HepG2 (cell line): ENCODE results near the gene SULT2B1. TPM values are rescaled to one million over a fixed set of nuclear protein-coding genes. Genes with fewer than 3 reads are reported as not detected.

Experiments used
- ATF7 ChIP-seq, 2 experiments: fragments of 450-650 bp in 1 of 2; sonication (generic) in 1 of 2; formaldehyde crosslinking in 1 of 2; IDR thresholded peaks; 2 replicates each; pipeline versions ENCODE4 v1.4.0 to v1.6.1; 2016 to 2020; ENCODE audit warnings: antibody characterized with exemption in 1 of 2, mild to moderate bottlenecking in 1 of 2, missing genetic modification reagents in 1 of 2
- HNRNPK ChIP-seq: fragments of 200-400 bp; formaldehyde crosslinking; IDR thresholded peaks from 2 replicates; pipeline ENCODE4 v1.6.1; 2018; ENCODE audit warnings: low read length, low read depth, moderate library complexity, mild to moderate bottlenecking; ENCODE audit not compliant: poor library complexity, severe bottlenecking
- NCOR1 ChIP-seq: fragments of 200-600 bp; sonication (generic); IDR thresholded peaks from 2 replicates; pipeline ENCODE4 v1.7.0; 2017; ENCODE audit warnings: antibody characterized with exemption, low read length, borderline replicate concordance
- NR2F6 ChIP-seq, 2 experiments: IDR thresholded peaks; 2 replicates each; pipeline ENCODE4 v1.6.1; 2016; ENCODE audit warnings: antibody characterized with exemption in 1 of 2, mild to moderate bottlenecking in 1 of 2
- PHF21A ChIP-seq: sonication (generic); formaldehyde crosslinking; IDR thresholded peaks from 2 replicates; pipeline ENCODE4 v1.5.0; 2020; ENCODE audit warnings: mild to moderate bottlenecking, missing genetic modification reagents
- POLR2G ChIP-seq: fragments of 200-400 bp; formaldehyde crosslinking; IDR thresholded peaks from 2 replicates; pipeline ENCODE4 v1.6.1; 2018; ENCODE audit warnings: mild to moderate bottlenecking, low read depth, low read length, moderate library complexity
- ZBTB3 ChIP-seq: sonication (generic); formaldehyde crosslinking; IDR thresholded peaks from 2 replicates; pipeline ENCODE4 v1.4.0; 2020; ENCODE audit warnings: low read depth, mild to moderate bottlenecking, moderate library complexity, missing genetic modification reagents, borderline replicate concordance
- ZBTB7A ChIP-seq: sonication (generic); formaldehyde crosslinking; IDR thresholded peaks from 2 replicates; pipeline ENCODE4 v1.8.0; 2022; ENCODE audit warnings: mild to moderate bottlenecking, missing genetic modification reagents
- ZFY ChIP-seq: sonication (generic); formaldehyde crosslinking; IDR thresholded peaks from 2 replicates; pipeline ENCODE4 v1.4.0; 2020; ENCODE audit warnings: missing genetic modification reagents
- ZIK1 ChIP-seq: sonication (generic); formaldehyde crosslinking; IDR thresholded peaks from 2 replicates; pipeline ENCODE4 v1.5.0; 2020; ENCODE audit warnings: mild to moderate bottlenecking, low read depth, missing genetic modification reagents, borderline replicate concordance
- ZNF296 ChIP-seq: sonication (generic); formaldehyde crosslinking; conservative IDR thresholded peaks from 2 replicates; pipeline ENCODE4 v1.5.0; 2020; ENCODE audit warnings: mild to moderate bottlenecking, missing genetic modification reagents
- ZNF431 ChIP-seq: sonication (generic); formaldehyde crosslinking; IDR thresholded peaks from 2 replicates; pipeline ENCODE4 v1.9.0; 2022; ENCODE audit warnings: missing genetic modification reagents, low read depth, mild to moderate bottlenecking, borderline replicate concordance
- ZNF598 ChIP-seq: sonication (generic); formaldehyde crosslinking; IDR thresholded peaks from 2 replicates; pipeline ENCODE4 v1.5.1; 2020; ENCODE audit warnings: mild to moderate bottlenecking, missing genetic modification reagents, borderline replicate concordance
- ZNF607 ChIP-seq: sonication (generic); formaldehyde crosslinking; IDR thresholded peaks from 2 replicates; pipeline ENCODE4 v1.5.1; 2020; ENCODE audit warnings: missing genetic modification reagents, mild to moderate bottlenecking, borderline replicate concordance
- ZNF660 ChIP-seq: sonication (generic); formaldehyde crosslinking; IDR thresholded peaks from 2 replicates; pipeline ENCODE4 v1.5.1; 2020; ENCODE audit warnings: mild to moderate bottlenecking, low read depth, missing genetic modification reagents, borderline replicate concordance
- ZNF709 ChIP-seq: sonication (generic); formaldehyde crosslinking; IDR thresholded peaks from 2 replicates; pipeline ENCODE4 v1.5.0; 2020; ENCODE audit warnings: mild to moderate bottlenecking, missing genetic modification reagents
- ZNF891 ChIP-seq: sonication (generic); formaldehyde crosslinking; IDR thresholded peaks from 2 replicates; pipeline ENCODE4 v1.5.0; 2020; ENCODE audit warnings: mild to moderate bottlenecking, missing genetic modification reagents
- polyA plus RNA-seq, 8 experiments: library from polyadenylated mRNA; depleted of rRNA in 3 of 8; stranded (reverse) in 7 of 8; unstranded in 1 of 8; fragments of >200 nt; fragmentation: Illumina TruSeq in 4 of 8; extraction: Trizol in 4 of 8; gene quantifications; 2 replicates each; pipeline versions ENCODE4 v1.2.1 to v1.2.3, GENCODE V29; 2011 to 2016; ENCODE audit warnings: low read depth in 4 of 8, missing spikeins in 1 of 8, mixed read lengths in 1 of 8; ENCODE audit not compliant: insufficient read depth in 1 of 8
- total RNA-seq, 5 experiments: library from RNA; depleted of rRNA; stranded (reverse); fragments of >200 nt; fragmentation: Illumina TruSeq; extraction: Trizol; gene quantifications; 2 replicates each; pipeline ENCODE4 v1.2.3, GENCODE V29; 2016; ENCODE audit warnings: low read depth in 1 of 5
- TF ChIP-seq, protein P1 (sequence below): sonication (generic); formaldehyde crosslinking; IDR thresholded peaks from 2 replicates; pipeline ENCODE4 v1.4.0; 2020; ENCODE audit warnings: missing genetic modification reagents, borderline replicate concordance
- TF ChIP-seq, protein P2 (sequence below): sonication (generic); formaldehyde crosslinking; IDR thresholded peaks from 2 replicates; pipeline ENCODE4 v1.4.0; 2020; ENCODE audit warnings: missing genetic modification reagents
- TF ChIP-seq, protein P3 (sequence below): sonication (generic); formaldehyde crosslinking; IDR thresholded peaks from 2 replicates; pipeline ENCODE4 v1.4.0; 2020; ENCODE audit warnings: missing genetic modification reagents

The SULT2B1 gene
- total and polyA plus RNA-seq, 2 of the 13 experiments (the other 11 are each of a cell fraction or from before 2014, with no cell fraction given): 0.13 TPM; not detected in 1

DNA sequence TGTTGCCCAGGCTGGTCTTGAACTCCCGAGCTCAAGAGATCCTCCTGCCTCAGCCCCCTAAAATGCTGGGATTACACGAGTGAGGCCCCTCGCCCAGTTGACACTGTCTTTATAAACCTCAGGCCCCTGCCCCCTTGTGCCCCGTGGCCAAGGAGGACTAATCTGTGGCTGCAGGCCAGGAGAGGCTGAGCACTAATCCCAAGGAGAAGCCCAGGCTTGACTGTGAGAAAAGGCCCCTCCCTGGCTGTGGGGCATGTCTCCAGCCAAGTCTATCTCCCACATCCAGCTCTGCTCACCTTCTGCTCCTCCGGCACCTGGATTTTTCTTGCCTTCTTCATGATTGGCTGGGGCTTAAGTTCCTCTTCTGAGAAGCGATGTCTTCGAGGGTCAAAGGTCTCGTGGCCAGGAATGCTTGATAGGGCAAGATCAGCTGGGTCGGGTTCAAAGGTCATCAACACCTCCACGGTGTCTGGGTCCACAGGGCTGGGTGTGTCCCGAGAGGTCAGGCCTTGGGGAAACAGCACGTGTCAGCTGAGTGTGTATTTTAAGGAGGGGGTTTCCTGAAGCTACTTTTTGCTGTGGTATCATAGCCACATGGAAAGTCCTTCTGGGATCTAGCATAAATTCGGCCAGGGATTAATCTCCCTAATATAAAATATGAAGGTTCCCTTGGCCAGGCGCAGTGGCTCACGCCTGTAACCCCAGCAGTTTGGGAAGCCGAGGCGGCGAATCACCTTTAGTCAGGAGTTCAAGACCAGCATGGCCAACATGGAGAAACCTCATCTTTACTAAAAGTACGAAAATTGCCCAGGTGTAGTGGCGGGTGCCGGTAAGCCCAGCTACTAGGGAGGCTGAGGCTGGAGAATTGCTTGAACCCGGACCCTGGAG, 81.4 kb downstream of the SULT2B1 start (continued):
- TF ChIP-seq ZNF660 (CRISPR knock-in tag): no peak
- TF ChIP-seq ZNF607 (CRISPR knock-in tag): 0 out of 2 replicates have a peak, but pooled peaks have one; percentile 38
- TF ChIP-seq NCOR1: peak; percentile 47; the same call in 1 of the 2 replicates
- TF ChIP-seq ZNF296: no peak
- TF ChIP-seq ZNF891 (CRISPR knock-in tag): no peak
- TF ChIP-seq NR2F6 (IDR thresholded peaks at IDR 0.05): peak; percentile 85
- TF ChIP-seq NR2F6 (CRISPR knock-in tag; IDR thresholded peaks at IDR 0.05): peak; percentile 77
- TF ChIP-seq, protein P1, sequence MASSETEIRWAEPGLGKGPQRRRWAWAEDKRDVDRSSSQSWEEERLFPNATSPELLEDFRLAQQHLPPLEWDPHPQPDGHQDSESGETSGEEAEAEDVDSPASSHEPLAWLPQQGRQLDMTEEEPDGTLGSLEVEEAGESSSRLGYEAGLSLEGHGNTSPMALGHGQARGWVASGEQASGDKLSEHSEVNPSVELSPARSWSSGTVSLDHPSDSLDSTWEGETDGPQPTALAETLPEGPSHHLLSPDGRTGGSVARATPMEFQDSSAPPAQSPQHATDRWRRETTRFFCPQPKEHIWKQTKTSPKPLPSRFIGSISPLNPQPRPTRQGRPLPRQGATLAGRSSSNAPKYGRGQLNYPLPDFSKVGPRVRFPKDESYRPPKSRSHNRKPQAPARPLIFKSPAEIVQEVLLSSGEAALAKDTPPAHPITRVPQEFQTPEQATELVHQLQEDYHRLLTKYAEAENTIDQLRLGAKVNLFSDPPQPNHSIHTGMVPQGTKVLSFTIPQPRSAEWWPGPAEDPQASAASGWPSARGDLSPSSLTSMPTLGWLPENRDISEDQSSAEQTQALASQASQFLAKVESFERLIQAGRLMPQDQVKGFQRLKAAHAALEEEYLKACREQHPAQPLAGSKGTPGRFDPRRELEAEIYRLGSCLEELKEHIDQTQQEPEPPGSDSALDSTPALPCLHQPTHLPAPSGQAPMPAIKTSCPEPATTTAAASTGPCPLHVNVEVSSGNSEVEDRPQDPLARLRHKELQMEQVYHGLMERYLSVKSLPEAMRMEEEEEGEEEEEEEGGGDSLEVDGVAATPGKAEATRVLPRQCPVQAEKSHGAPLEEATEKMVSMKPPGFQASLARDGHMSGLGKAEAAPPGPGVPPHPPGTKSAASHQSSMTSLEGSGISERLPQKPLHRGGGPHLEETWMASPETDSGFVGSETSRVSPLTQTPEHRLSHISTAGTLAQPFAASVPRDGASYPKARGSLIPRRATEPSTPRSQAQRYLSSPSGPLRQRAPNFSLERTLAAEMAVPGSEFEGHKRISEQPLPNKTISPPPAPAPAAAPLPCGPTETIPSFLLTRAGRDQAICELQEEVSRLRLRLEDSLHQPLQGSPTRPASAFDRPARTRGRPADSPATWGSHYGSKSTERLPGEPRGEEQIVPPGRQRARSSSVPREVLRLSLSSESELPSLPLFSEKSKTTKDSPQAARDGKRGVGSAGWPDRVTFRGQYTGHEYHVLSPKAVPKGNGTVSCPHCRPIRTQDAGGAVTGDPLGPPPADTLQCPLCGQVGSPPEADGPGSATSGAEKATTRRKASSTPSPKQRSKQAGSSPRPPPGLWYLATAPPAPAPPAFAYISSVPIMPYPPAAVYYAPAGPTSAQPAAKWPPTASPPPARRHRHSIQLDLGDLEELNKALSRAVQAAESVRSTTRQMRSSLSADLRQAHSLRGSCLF (CRISPR knock-in tag): no peak
- TF ChIP-seq, protein P2, sequence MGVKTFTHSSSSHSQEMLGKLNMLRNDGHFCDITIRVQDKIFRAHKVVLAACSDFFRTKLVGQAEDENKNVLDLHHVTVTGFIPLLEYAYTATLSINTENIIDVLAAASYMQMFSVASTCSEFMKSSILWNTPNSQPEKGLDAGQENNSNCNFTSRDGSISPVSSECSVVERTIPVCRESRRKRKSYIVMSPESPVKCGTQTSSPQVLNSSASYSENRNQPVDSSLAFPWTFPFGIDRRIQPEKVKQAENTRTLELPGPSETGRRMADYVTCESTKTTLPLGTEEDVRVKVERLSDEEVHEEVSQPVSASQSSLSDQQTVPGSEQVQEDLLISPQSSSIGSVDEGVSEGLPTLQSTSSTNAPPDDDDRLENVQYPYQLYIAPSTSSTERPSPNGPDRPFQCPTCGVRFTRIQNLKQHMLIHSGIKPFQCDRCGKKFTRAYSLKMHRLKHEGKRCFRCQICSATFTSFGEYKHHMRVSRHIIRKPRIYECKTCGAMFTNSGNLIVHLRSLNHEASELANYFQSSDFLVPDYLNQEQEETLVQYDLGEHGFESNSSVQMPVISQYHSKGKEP (CRISPR knock-in tag): no peak
- TF ChIP-seq ZBTB3: no peak
- TF ChIP-seq ZFY: no peak
- TF ChIP-seq ZNF431 (CRISPR knock-in tag): no peak
- TF ChIP-seq ZBTB7A (CRISPR knock-in tag): no peak
- TF ChIP-seq POLR2G: 0 out of 2 replicates have a peak, but pooled peaks have one; percentile 21
- TF ChIP-seq PHF21A (CRISPR knock-in tag): no peak
- no peak for TF ChIP-seq ZIK1 (CRISPR knock-in tag)
- TF ChIP-seq HNRNPK: no peak
- no peak for TF ChIP-seq ATF7 (IDR thresholded peaks at IDR 0.05)
- no peak for TF ChIP-seq ATF7 (CRISPR knock-in tag; IDR thresholded peaks at IDR 0.05)
- 0 out of 2 replicates have a peak, but pooled peaks have one; percentile 19 for TF ChIP-seq ZNF598
- TF ChIP-seq, protein P3, sequence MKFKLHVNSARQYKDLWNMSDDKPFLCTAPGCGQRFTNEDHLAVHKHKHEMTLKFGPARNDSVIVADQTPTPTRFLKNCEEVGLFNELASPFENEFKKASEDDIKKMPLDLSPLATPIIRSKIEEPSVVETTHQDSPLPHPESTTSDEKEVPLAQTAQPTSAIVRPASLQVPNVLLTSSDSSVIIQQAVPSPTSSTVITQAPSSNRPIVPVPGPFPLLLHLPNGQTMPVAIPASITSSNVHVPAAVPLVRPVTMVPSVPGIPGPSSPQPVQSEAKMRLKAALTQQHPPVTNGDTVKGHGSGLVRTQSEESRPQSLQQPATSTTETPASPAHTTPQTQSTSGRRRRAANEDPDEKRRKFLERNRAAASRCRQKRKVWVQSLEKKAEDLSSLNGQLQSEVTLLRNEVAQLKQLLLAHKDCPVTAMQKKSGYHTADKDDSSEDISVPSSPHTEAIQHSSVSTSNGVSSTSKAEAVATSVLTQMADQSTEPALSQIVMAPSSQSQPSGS (CRISPR knock-in tag): 0 out of 2 replicates have a peak, but pooled peaks have one; percentile 5
- no peak for TF ChIP-seq ZNF709
